ENCODE results near the gene AKR1B1. TPM values are rescaled to one million over a fixed set of nuclear protein-coding genes. Genes with fewer than 3 reads are reported as not detected.

AKR1B1 gene
- total and polyA plus RNA-seq, 2 experiments from 2014 or later: 61.0 to 164 TPM

GRCh38 chr7:134473861-134474291, 15.0 kb upstream of the AKR1B1 start:
- no peaks in the 10 kb centered on the region for H3K9me3 ChIP-seq (ENCODE audit: low read depth)
- no peak overlapping the region for H3K4me3 ChIP-seq
- H3K27ac ChIP-seq: peak overlapping the region; percentile 32; the same call in 1 of the 2 replicates
- H3F3A ChIP-seq (ENCODE audit: insufficient read depth): peaks cover 12% of the 10 kb centered on the region; the same call in 1 of the 2 replicates
- TF ChIP-seq EZH2 (IDR thresholded peaks at IDR 0.05; ENCODE audit: insufficient read depth, poor library complexity, severe bottlenecking) (no peak), EZH2phosphoT487 (IDR thresholded peaks at IDR 0.05; ENCODE audit: insufficient read depth, low read depth) (no peak)
- no peaks in the 10 kb centered on the region for H3K36me3 ChIP-seq (ENCODE audit: low read depth)
- no peaks in the 10 kb centered on the region for H3K79me2 ChIP-seq (ENCODE audit: insufficient read depth)
- peak overlapping the region; percentile 21; the same call in 1 of the 2 replicates for H2AFZ ChIP-seq
- H3K4me2 ChIP-seq (ENCODE audit: unreplicated experiment): no peak overlapping the region
- H3K9ac ChIP-seq: no peak overlapping the region
- no peaks in the 10 kb centered on the region for H4K20me1 ChIP-seq (ENCODE audit: insufficient read depth)
- H3K4me1 ChIP-seq (ENCODE audit: insufficient read depth): 0 out of 2 replicates have a peak, but pooled peaks cover 6% of the 10 kb centered on the region
- in situ Hi-C loops (cut with MboI): no loop called here
- peak; percentile 66 for DNase-seq
- no peaks in the 10 kb centered on the region for H3K27me3 ChIP-seq (replicated peaks; ENCODE audit: insufficient read depth)
- no peaks in the 10 kb centered on the region; the same call in 1 of the 2 replicates for H3K9me2 ChIP-seq (ENCODE audit: insufficient read depth)
- WGBS, 2 experiments (ENCODE audit: low coverage in 1 of 2, low lambda C conversion rate in 2 of 2, missing lambda C conversion rate in 2 of 2): 56 to 57% methylated on average over 6 of the region's 6 CpGs

- H3K27me3 ChIP-seq (replicated peaks; ENCODE audit: insufficient read depth): no peaks in the 10 kb centered on the region
- TF ChIP-seq EZH2phosphoT487 (IDR thresholded peaks at IDR 0.05; ENCODE audit: insufficient read depth, low read depth) (no peak), EZH2 (IDR thresholded peaks at IDR 0.05; ENCODE audit: insufficient read depth, poor library complexity, severe bottlenecking) (no peak)
- H3K27ac ChIP-seq: no peak overlapping the region
- H3K9me3 ChIP-seq (ENCODE audit: low read depth): no peaks in the 10 kb centered on the region
- no peak overlapping the region for H3K4me2 ChIP-seq (ENCODE audit: unreplicated experiment)
- no peak overlapping the region for H2AFZ ChIP-seq
- in situ Hi-C loops (cut with MboI): no loop called here
- WGBS, 2 experiments (ENCODE audit: low coverage in 1 of 2, low lambda C conversion rate in 2 of 2, missing lambda C conversion rate in 2 of 2): 36 to 38% methylated on average over 2 of the region's 2 CpGs
- peak; percentile 20 for DNase-seq
- no peak overlapping the region for H3K9ac ChIP-seq
- H3K36me3 ChIP-seq (ENCODE audit: low read depth): no peaks in the 10 kb centered on the region
- peaks cover 11% of the 10 kb centered on the region; the same call in 1 of the 2 replicates for H3F3A ChIP-seq (ENCODE audit: insufficient read depth)
- 0 out of 2 replicates have a peak, but pooled peaks cover 6% of the 10 kb centered on the region for H3K4me1 ChIP-seq (ENCODE audit: insufficient read depth)
- H4K20me1 ChIP-seq (ENCODE audit: insufficient read depth): no peaks in the 10 kb centered on the region
- no peak overlapping the region for H3K4me3 ChIP-seq
- no peaks in the 10 kb centered on the region; the same call in 1 of the 2 replicates for H3K9me2 ChIP-seq (ENCODE audit: insufficient read depth)
- no peaks in the 10 kb centered on the region for H3K79me2 ChIP-seq (ENCODE audit: insufficient read depth)
Observed at GRCh38 chr7:134472572-134473244, 13.8 kb upstream of the AKR1B1 start.

GRCh38 chr7:134470864-134471263, 12.0 kb upstream of the AKR1B1 start:
- DNase-seq: peak; percentile 80
- H3K36me3 ChIP-seq (ENCODE audit: low read depth): no peaks in the 10 kb centered on the region
- 0 out of 2 replicates have a peak, but pooled peaks cover 6% of the 10 kb centered on the region for H3K4me1 ChIP-seq (ENCODE audit: insufficient read depth)
- no peaks in the 10 kb centered on the region for H3K9me3 ChIP-seq (ENCODE audit: low read depth)
- no peak overlapping the region for H3K27ac ChIP-seq
- no peak overlapping the region for H3K4me2 ChIP-seq (ENCODE audit: unreplicated experiment)
- no peaks in the 10 kb centered on the region for H4K20me1 ChIP-seq (ENCODE audit: insufficient read depth)
- no peaks in the 10 kb centered on the region; the same call in 1 of the 2 replicates for H3K9me2 ChIP-seq (ENCODE audit: insufficient read depth)
- no peak overlapping the region for H3K4me3 ChIP-seq
- H3K27me3 ChIP-seq (replicated peaks; ENCODE audit: insufficient read depth): no peaks in the 10 kb centered on the region
- no peak overlapping the region for H3K9ac ChIP-seq
- no peak overlapping the region for H2AFZ ChIP-seq
- WGBS, 2 experiments (ENCODE audit: low coverage in 1 of 2, low lambda C conversion rate in 2 of 2, missing lambda C conversion rate in 2 of 2): 53 to 63% methylated on average over 4 of the region's 4 CpGs
- peaks cover 9% of the 10 kb centered on the region; the same call in 1 of the 2 replicates for H3F3A ChIP-seq (ENCODE audit: insufficient read depth)
- in situ Hi-C loops (cut with MboI): no loop called here
- TF ChIP-seq EZH2phosphoT487 (IDR thresholded peaks at IDR 0.05; ENCODE audit: insufficient read depth, low read depth) (no peak), EZH2 (IDR thresholded peaks at IDR 0.05; ENCODE audit: insufficient read depth, poor library complexity, severe bottlenecking) (no peak)
- no peaks in the 10 kb centered on the region for H3K79me2 ChIP-seq (ENCODE audit: insufficient read depth)

GRCh38 chr7:134469622-134470021, 10.7 kb upstream of the AKR1B1 start:
- no peak for DNase-seq
- Histone ChIP-seq H4K20me1 (ENCODE audit: insufficient read depth) (no peaks in the 10 kb centered on the region), H3K4me3 (no peak overlapping the region), H3F3A (ENCODE audit: insufficient read depth) (peaks cover 6% of the 10 kb centered on the region; the same call in 1 of the 2 replicates), H3K79me2 (ENCODE audit: insufficient read depth) (no peaks in the 10 kb centered on the region), H3K36me3 (ENCODE audit: low read depth) (no peaks in the 10 kb centered on the region), H3K9ac (no peak overlapping the region), H3K9me3 (ENCODE audit: low read depth) (peaks cover 3% of the 10 kb centered on the region), H3K9me2 (ENCODE audit: insufficient read depth) (no peaks in the 10 kb centered on the region; the same call in 1 of the 2 replicates), H3K27ac (no peak overlapping the region), H3K4me2 (ENCODE audit: unreplicated experiment) (no peak overlapping the region), H3K27me3 (replicated peaks; ENCODE audit: insufficient read depth) (no peaks in the 10 kb centered on the region), H3K4me1 (ENCODE audit: insufficient read depth) (0 out of 2 replicates have a peak, but pooled peaks cover 6% of the 10 kb centered on the region), H2AFZ (no peak overlapping the region)
- in situ Hi-C loops (cut with MboI): no loop called here
- no peak for TF ChIP-seq EZH2 (IDR thresholded peaks at IDR 0.05; ENCODE audit: insufficient read depth, poor library complexity, severe bottlenecking)
- 80% methylated on average over 9 of the region's 9 CpGs for WGBS, 2 experiments (ENCODE audit: low coverage in 1 of 2, low lambda C conversion rate in 2 of 2, missing lambda C conversion rate in 2 of 2)

Measured in GM23248 (cell line).